H9 (cell line): ENCODE results near the gene EDIL3. TPM values are rescaled to one million over a fixed set of nuclear protein-coding genes. Genes with fewer than 3 reads are reported as not detected.

ENCODE experiments used
- DNase-seq: peaks from one replicate; pipeline ENCODE4 v3.0.0-alpha.2; 2017
- H2AFZ ChIP-seq: one replicate; pipeline ENCODE4 v1.6.1; 2013; ENCODE audit warnings: mild to moderate bottlenecking, low read length, control low read depth, moderate library complexity
- H2AK5ac ChIP-seq: 2 replicates; pipeline ENCODE4 v1.6.1; 2013; ENCODE audit warnings: low read length, control low read depth, mixed read lengths; ENCODE audit not compliant: insufficient read length
- H2BK120ac ChIP-seq: one replicate; pipeline ENCODE4 v1.6.1; 2013; ENCODE audit warnings: low read depth, mild to moderate bottlenecking, low read length, control low read depth, inconsistent platforms; ENCODE audit not compliant: poor library complexity, severe bottlenecking
- H2BK12ac ChIP-seq: 2 replicates; pipeline ENCODE4 v1.6.1; 2013; ENCODE audit warnings: low read length, control low read depth, mixed read lengths, low read depth; ENCODE audit not compliant: insufficient read length
- H2BK15ac ChIP-seq: 2 replicates; pipeline ENCODE4 v1.6.1; 2013; ENCODE audit warnings: low read depth, low read length, control low read depth
- H2BK20ac ChIP-seq: one replicate; pipeline ENCODE4 v1.6.1; 2013; ENCODE audit warnings: low read depth, mild to moderate bottlenecking, low read length, control low read depth, inconsistent platforms; ENCODE audit not compliant: poor library complexity, severe bottlenecking
- H2BK5ac ChIP-seq: 2 replicates; pipeline ENCODE4 v1.6.1; 2013; ENCODE audit warnings: low read length, control low read depth, mixed read lengths; ENCODE audit not compliant: insufficient read length
- H3K14ac ChIP-seq: 2 replicates; pipeline ENCODE4 v1.6.1; 2013; ENCODE audit warnings: low read length, control low read depth; ENCODE audit not compliant: insufficient read depth
- H3K18ac ChIP-seq: 2 replicates; pipeline ENCODE4 v1.6.1; 2013; ENCODE audit warnings: low read depth, mild to moderate bottlenecking, mixed read lengths, low read length, control low read depth; ENCODE audit not compliant: insufficient read length
- H3K23ac ChIP-seq: 2 replicates; pipeline ENCODE4 v1.6.1; 2013; ENCODE audit warnings: low read length, control low read depth, mixed read lengths, low read depth; ENCODE audit not compliant: insufficient read length
- H3K23me2 ChIP-seq: 2 replicates; pipeline ENCODE4 v1.6.1; 2013; ENCODE audit warnings: low read depth, mild to moderate bottlenecking, mixed read lengths, low read length, control low read depth; ENCODE audit not compliant: insufficient read length, poor library complexity, severe bottlenecking
- H3K27ac ChIP-seq: 2 replicates; pipeline ENCODE4 v1.5.1; 2013; ENCODE audit warnings: low read length, control low read depth, mixed read lengths, low read depth; ENCODE audit not compliant: insufficient read length
- H3K27me3 ChIP-seq: 2 replicates; pipeline ENCODE4 v1.6.1; 2013; ENCODE audit warnings: low read length, control low read depth, inconsistent platforms; ENCODE audit not compliant: insufficient read depth
- H3K4ac ChIP-seq: 2 replicates; pipeline ENCODE4 v1.6.1; 2013; ENCODE audit warnings: low read depth, mild to moderate bottlenecking, control low read depth, inconsistent platforms, low read length, moderate library complexity
- H3K4me1 ChIP-seq: 2 replicates; pipeline ENCODE4 v1.6.1; 2013; ENCODE audit warnings: low read length, control low read depth, inconsistent platforms; ENCODE audit not compliant: insufficient read depth
- H3K4me2 ChIP-seq: 2 replicates; pipeline ENCODE4 v1.6.1; 2013; ENCODE audit warnings: low read length, control low read depth, mixed read lengths; ENCODE audit not compliant: insufficient read length, insufficient read depth
- H3K56ac ChIP-seq: 2 replicates; pipeline ENCODE4 v1.6.1; 2013; ENCODE audit warnings: low read depth, mild to moderate bottlenecking, mixed read lengths, low read length, control low read depth; ENCODE audit not compliant: insufficient read length
- H3K79me1 ChIP-seq: 2 replicates; pipeline ENCODE4 v1.6.1; 2013; ENCODE audit warnings: low read depth, mild to moderate bottlenecking, moderate library complexity, low read length, control low read depth, inconsistent platforms; ENCODE audit not compliant: insufficient read depth, poor library complexity, severe bottlenecking
- H3K79me2 ChIP-seq: 2 replicates; pipeline ENCODE4 v1.6.1; 2013; ENCODE audit warnings: low read length, control low read depth, inconsistent platforms; ENCODE audit not compliant: insufficient read depth
- H3K9ac ChIP-seq: 2 replicates; pipeline ENCODE4 v1.6.1; 2013; ENCODE audit warnings: low read length, control low read depth, mixed read lengths; ENCODE audit not compliant: insufficient read length; ENCODE audit errors: extremely low read depth
- H3K9me3 ChIP-seq: one replicate; pipeline ENCODE4 v1.6.1; 2013; ENCODE audit warnings: low read depth, low read length, inconsistent platforms; ENCODE audit not compliant: control insufficient read depth
- H3T11ph ChIP-seq: one replicate; pipeline ENCODE4 v1.6.1; 2013; ENCODE audit warnings: mild to moderate bottlenecking, low read length, control low read depth, inconsistent platforms
- H4K20me1 ChIP-seq: one replicate; pipeline ENCODE4 v1.6.1; 2013; ENCODE audit not compliant: control insufficient read depth, insufficient read length, insufficient read depth
- H4K5ac ChIP-seq: 2 replicates; pipeline ENCODE4 v1.6.1; 2013; ENCODE audit warnings: low read depth, mild to moderate bottlenecking, mixed read lengths, low read length, control low read depth; ENCODE audit not compliant: insufficient read length
- H4K8ac ChIP-seq: replicated peaks from 2 replicates; pipeline ENCODE4 v1.6.1; 2013; ENCODE audit warnings: low read length, control low read depth, mixed read lengths, low read depth; ENCODE audit not compliant: insufficient read length
- H4K91ac ChIP-seq: 2 replicates; pipeline ENCODE4 v1.6.1; 2013; ENCODE audit warnings: low read depth, mild to moderate bottlenecking, moderate library complexity, mixed read lengths, low read length, control low read depth; ENCODE audit not compliant: insufficient read length
- H3K27ac Mint-ChIP-seq, 3 experiments: 2 replicates in 2 of 3; 3 replicates in 1 of 3; pipeline ENCODE4 v1.8.0; 2020 to 2021; ENCODE audit warnings: mixed read lengths in 3 of 3, mild to moderate bottlenecking in 1 of 3, moderate library complexity in 1 of 3
- H3K27me3 Mint-ChIP-seq: 2 replicates; pipeline ENCODE4 v1.8.0; 2021; ENCODE audit warnings: low read depth, mild to moderate bottlenecking, moderate library complexity, mixed read lengths
- H3K36me3 Mint-ChIP-seq, 3 experiments: 2 replicates in 2 of 3; 3 replicates in 1 of 3; pipeline ENCODE4 v1.8.0; 2020 to 2021; ENCODE audit warnings: low read depth in 3 of 3, mixed read lengths in 3 of 3; ENCODE audit not compliant: insufficient read depth in 1 of 3
- H3K4me1 Mint-ChIP-seq, 2 experiments: 2 replicates each; pipeline ENCODE4 v1.8.0; 2020; ENCODE audit warnings: mixed read lengths in 2 of 2
- H3K4me3 Mint-ChIP-seq, 2 experiments: 2 replicates in 1 of 2; 3 replicates in 1 of 2; pipeline ENCODE4 v1.8.0; 2020 to 2021; ENCODE audit warnings: mild to moderate bottlenecking in 2 of 2, mixed read lengths in 2 of 2, moderate library complexity in 1 of 2
- H3K9me3 Mint-ChIP-seq, 2 experiments: 2 replicates in 1 of 2; 3 replicates in 1 of 2; pipeline ENCODE4 v1.8.0; 2020; ENCODE audit warnings: mild to moderate bottlenecking in 2 of 2, mixed read lengths in 2 of 2, moderate library complexity in 1 of 2
- total RNA-seq: library from RNA; stranded (reverse); gene quantifications from 2 replicates; pipeline ENCODE4 v1.2.1, GENCODE V29; 2021
- TF ChIP-seq, protein P1 (sequence below): fragments of 200-600 bp; sonication (generic); conservative IDR thresholded peaks from 3 replicates; pipeline ENCODE4 v1.8.0; 2021; ENCODE audit warnings: antibody characterized with exemption, mild to moderate bottlenecking

EDIL3 gene
- total RNA-seq, 1 experiment from 2014 or later, result 61.9 TPM

- H3K36me3 Mint-ChIP-seq, result no peaks in the 10 kb centered on the region
- H3K27ac ChIP-seq, result no peak overlapping the region
Measured at GRCh38 chr5:84281383-84281782, 103.3 kb downstream of the EDIL3 start.

More at GRCh38 chr5:84281383-84281782, 103.3 kb downstream of the EDIL3 start:
- Mint-ChIP-seq H3K4me3 (no peak overlapping the region), H3K4me1 (0 out of 4 replicates have a peak, but pooled peaks cover 0 to under 1% of the 10 kb centered on the region in 2 experiments), H3K9me3 (no peaks in the 10 kb centered on the region), H3K27ac (no peak overlapping the region), H3K27me3 (no peaks in the 10 kb centered on the region)
- peaks cover 3% of the 10 kb centered on the region for H3K79me1 ChIP-seq
- no peak overlapping the region for H4K5ac ChIP-seq
- no peak overlapping the region for H3K56ac ChIP-seq
- no peak overlapping the region for H2BK15ac ChIP-seq
- H2BK12ac ChIP-seq, result no peak overlapping the region
- no peak overlapping the region for H2BK20ac ChIP-seq
- no peaks in the 10 kb centered on the region for H3K9me3 ChIP-seq
- no peak overlapping the region for H3K18ac ChIP-seq
- no peak overlapping the region for H3K4ac ChIP-seq
- H2BK5ac ChIP-seq, result no peak overlapping the region
- no peak overlapping the region for H4K8ac ChIP-seq
- no peaks in the 10 kb centered on the region for H4K20me1 ChIP-seq
- H3K4me2 ChIP-seq, result no peak overlapping the region
- H2AFZ ChIP-seq, result no peak overlapping the region
- H3K9ac ChIP-seq, result no peak overlapping the region
- H4K91ac ChIP-seq, result no peak overlapping the region
- H2BK120ac ChIP-seq, result no peak overlapping the region
- H3T11ph ChIP-seq, result no peak overlapping the region
- H3K79me2 ChIP-seq, result no peaks in the 10 kb centered on the region
- H3K4me1 ChIP-seq, result no peaks in the 10 kb centered on the region
- H2AK5ac ChIP-seq, result no peak overlapping the region
- no peak overlapping the region for H3K23ac ChIP-seq
- no peak for DNase-seq
- H3K23me2 ChIP-seq, result no peaks in the 10 kb centered on the region
- TF ChIP-seq, protein P1, sequence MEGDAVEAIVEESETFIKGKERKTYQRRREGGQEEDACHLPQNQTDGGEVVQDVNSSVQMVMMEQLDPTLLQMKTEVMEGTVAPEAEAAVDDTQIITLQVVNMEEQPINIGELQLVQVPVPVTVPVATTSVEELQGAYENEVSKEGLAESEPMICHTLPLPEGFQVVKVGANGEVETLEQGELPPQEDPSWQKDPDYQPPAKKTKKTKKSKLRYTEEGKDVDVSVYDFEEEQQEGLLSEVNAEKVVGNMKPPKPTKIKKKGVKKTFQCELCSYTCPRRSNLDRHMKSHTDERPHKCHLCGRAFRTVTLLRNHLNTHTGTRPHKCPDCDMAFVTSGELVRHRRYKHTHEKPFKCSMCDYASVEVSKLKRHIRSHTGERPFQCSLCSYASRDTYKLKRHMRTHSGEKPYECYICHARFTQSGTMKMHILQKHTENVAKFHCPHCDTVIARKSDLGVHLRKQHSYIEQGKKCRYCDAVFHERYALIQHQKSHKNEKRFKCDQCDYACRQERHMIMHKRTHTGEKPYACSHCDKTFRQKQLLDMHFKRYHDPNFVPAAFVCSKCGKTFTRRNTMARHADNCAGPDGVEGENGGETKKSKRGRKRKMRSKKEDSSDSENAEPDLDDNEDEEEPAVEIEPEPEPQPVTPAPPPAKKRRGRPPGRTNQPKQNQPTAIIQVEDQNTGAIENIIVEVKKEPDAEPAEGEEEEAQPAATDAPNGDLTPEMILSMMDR, result no peak
- H3K14ac ChIP-seq, result no peak overlapping the region
- H3K27me3 ChIP-seq, result no peaks in the 10 kb centered on the region
